ENCODE results near the gene PDXP. TPM values are rescaled to one million over a fixed set of nuclear protein-coding genes. Genes with fewer than 3 reads are reported as not detected.

The PDXP gene
- polyA plus RNA-seq, 1 donor from 2014 or later = 108 TPM

- Histone ChIP-seq H3K36me3 (ENCODE audit: insufficient read depth, low read length) (no peaks in the 10 kb centered on the region), H2AFZ (ENCODE audit: low read depth, low read length) (no peak overlapping the region), H3K27ac (ENCODE audit: low read length) (no peak overlapping the region), H3K4me3 (ENCODE audit: low read length) (no peak overlapping the region), H3K27me3 (ENCODE audit: insufficient read depth, low read depth, low read length) (no peaks in the 10 kb centered on the region), H3K4me2 (ENCODE audit: low read length) (no peak overlapping the region), H3K9ac (ENCODE audit: low read length) (no peak overlapping the region), H3K9me3 (ENCODE audit: low read length) (no peaks in the 10 kb centered on the region), H4K20me1 (ENCODE audit: insufficient read depth) (no peaks in the 10 kb centered on the region), H3F3A (ENCODE audit: insufficient read depth, low read length, poor library complexity, severe bottlenecking) (no peaks in the 10 kb centered on the region), H3K79me2 (replicated peaks; ENCODE audit: insufficient read depth, low read length) (no peaks in the 10 kb centered on the region), H3K9me2 (ENCODE audit: insufficient read depth, low read length) (no peaks in the 10 kb centered on the region)
- no peak for TF ChIP-seq SMC3 (conservative IDR thresholded peaks at IDR 0.05; ENCODE audit: poor library complexity)
Measured at GRCh38 chr22:37677493-37677974, 19.0 kb downstream of the PDXP start.

DNA sequence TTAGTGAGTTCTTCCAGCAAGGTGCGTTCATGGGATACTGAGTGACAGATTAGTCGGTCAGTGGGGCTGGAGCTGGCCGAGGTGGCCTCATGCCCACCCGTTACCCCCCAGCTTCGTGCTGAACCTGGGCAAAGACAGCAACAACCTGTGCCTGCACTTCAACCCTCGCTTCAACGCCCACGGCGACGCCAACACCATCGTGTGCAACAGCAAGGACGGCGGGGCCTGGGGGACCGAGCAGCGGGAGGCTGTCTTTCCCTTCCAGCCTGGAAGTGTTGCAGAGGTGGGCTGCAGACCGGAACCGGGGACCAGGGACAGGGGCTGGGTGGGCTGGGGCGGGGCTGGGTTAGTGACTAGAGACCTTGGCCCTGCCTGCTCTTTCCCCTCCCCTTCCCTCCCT lies 19.8 kb downstream of the PDXP start:
- Histone ChIP-seq H3K79me2 (replicated peaks; ENCODE audit: insufficient read depth, low read length) (no peaks in the 10 kb centered on the region), H3K27ac (ENCODE audit: low read length) (no peak overlapping the region), H4K20me1 (ENCODE audit: insufficient read depth) (no peaks in the 10 kb centered on the region), H2AFZ (ENCODE audit: low read depth, low read length) (no peak overlapping the region), H3K9me3 (ENCODE audit: low read length) (no peaks in the 10 kb centered on the region), H3K4me2 (ENCODE audit: low read length) (no peak overlapping the region), H3K4me3 (ENCODE audit: low read length) (no peak overlapping the region), H3K9ac (ENCODE audit: low read length) (no peak overlapping the region), H3F3A (ENCODE audit: insufficient read depth, low read length, poor library complexity, severe bottlenecking) (no peaks in the 10 kb centered on the region), H3K27me3 (ENCODE audit: insufficient read depth, low read depth, low read length) (no peaks in the 10 kb centered on the region), H3K9me2 (ENCODE audit: insufficient read depth, low read length) (no peaks in the 10 kb centered on the region), H3K36me3 (ENCODE audit: insufficient read depth, low read length) (no peaks in the 10 kb centered on the region)
- TF ChIP-seq MXI1 (conservative IDR thresholded peaks at IDR 0.05; ENCODE audit: poor library complexity, severe bottlenecking) = no peak
- TF ChIP-seq EP300 (conservative IDR thresholded peaks at IDR 0.05; ENCODE audit: poor library complexity, severe bottlenecking) = no peak
- TF ChIP-seq CTCF (IDR thresholded peaks at IDR 0.05; ENCODE audit: poor library complexity, severe bottlenecking) = no peak
- TF ChIP-seq, protein P1, sequence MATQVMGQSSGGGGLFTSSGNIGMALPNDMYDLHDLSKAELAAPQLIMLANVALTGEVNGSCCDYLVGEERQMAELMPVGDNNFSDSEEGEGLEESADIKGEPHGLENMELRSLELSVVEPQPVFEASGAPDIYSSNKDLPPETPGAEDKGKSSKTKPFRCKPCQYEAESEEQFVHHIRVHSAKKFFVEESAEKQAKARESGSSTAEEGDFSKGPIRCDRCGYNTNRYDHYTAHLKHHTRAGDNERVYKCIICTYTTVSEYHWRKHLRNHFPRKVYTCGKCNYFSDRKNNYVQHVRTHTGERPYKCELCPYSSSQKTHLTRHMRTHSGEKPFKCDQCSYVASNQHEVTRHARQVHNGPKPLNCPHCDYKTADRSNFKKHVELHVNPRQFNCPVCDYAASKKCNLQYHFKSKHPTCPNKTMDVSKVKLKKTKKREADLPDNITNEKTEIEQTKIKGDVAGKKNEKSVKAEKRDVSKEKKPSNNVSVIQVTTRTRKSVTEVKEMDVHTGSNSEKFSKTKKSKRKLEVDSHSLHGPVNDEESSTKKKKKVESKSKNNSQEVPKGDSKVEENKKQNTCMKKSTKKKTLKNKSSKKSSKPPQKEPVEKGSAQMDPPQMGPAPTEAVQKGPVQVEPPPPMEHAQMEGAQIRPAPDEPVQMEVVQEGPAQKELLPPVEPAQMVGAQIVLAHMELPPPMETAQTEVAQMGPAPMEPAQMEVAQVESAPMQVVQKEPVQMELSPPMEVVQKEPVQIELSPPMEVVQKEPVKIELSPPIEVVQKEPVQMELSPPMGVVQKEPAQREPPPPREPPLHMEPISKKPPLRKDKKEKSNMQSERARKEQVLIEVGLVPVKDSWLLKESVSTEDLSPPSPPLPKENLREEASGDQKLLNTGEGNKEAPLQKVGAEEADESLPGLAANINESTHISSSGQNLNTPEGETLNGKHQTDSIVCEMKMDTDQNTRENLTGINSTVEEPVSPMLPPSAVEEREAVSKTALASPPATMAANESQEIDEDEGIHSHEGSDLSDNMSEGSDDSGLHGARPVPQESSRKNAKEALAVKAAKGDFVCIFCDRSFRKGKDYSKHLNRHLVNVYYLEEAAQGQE (IDR thresholded peaks at IDR 0.05; ENCODE audit: borderline replicate concordance) = no peak
- TF ChIP-seq RAD21 (conservative IDR thresholded peaks at IDR 0.05) = no peak
- no peak for TF ChIP-seq SMC3 (conservative IDR thresholded peaks at IDR 0.05; ENCODE audit: poor library complexity)
- TF ChIP-seq TAF1 (IDR thresholded peaks at IDR 0.05; ENCODE audit: low read depth) = no peak
- no peak for TF ChIP-seq POLR2AphosphoS5 (IDR thresholded peaks at IDR 0.05)
- TF ChIP-seq EZH2 (IDR thresholded peaks at IDR 0.05; ENCODE audit: borderline replicate concordance, insufficient read depth, low read length, poor library complexity, severe bottlenecking) = no peak

- no peak overlapping the region for H3K9ac ChIP-seq (ENCODE audit: low read length)
- no peak overlapping the region for H3K27ac ChIP-seq (ENCODE audit: low read length)
- H3K36me3 ChIP-seq (ENCODE audit: insufficient read depth, low read length) = no peaks in the 10 kb centered on the region
- no peaks in the 10 kb centered on the region for H3F3A ChIP-seq (ENCODE audit: insufficient read depth, low read length, poor library complexity, severe bottlenecking)
- no peaks in the 10 kb centered on the region for H3K79me2 ChIP-seq (replicated peaks; ENCODE audit: insufficient read depth, low read length)
- H4K20me1 ChIP-seq (ENCODE audit: insufficient read depth) = no peaks in the 10 kb centered on the region
- H3K9me3 ChIP-seq (ENCODE audit: low read length) = no peaks in the 10 kb centered on the region
- H3K4me3 ChIP-seq (ENCODE audit: low read length) = no peak overlapping the region
- H3K4me2 ChIP-seq (ENCODE audit: low read length) = no peak overlapping the region
- H2AFZ ChIP-seq (ENCODE audit: low read depth, low read length) = no peak overlapping the region
- no peaks in the 10 kb centered on the region for H3K9me2 ChIP-seq (ENCODE audit: insufficient read depth, low read length)
- H3K27me3 ChIP-seq (ENCODE audit: insufficient read depth, low read depth, low read length) = no peaks in the 10 kb centered on the region
- TF ChIP-seq TAF1 (IDR thresholded peaks at IDR 0.05; ENCODE audit: low read depth) (no peak), SMC3 (conservative IDR thresholded peaks at IDR 0.05; ENCODE audit: poor library complexity) (no peak)
Measured at GRCh38 chr22:37679670-37680069, 21.1 kb downstream of the PDXP start.

Data from neural cell (in vitro differentiated cells).